HEK293 (cell line): ENCODE measurements around the gene XAF1.

Source experiments
- CTCF ChIP-seq: fragments of 450-650 bp; formaldehyde crosslinking; IDR thresholded peaks from 2 replicates; pipeline ENCODE4 v1.5.1; 2016; ENCODE audit warnings: missing biosample characterization, missing genetic modification characterization
- GFI1B ChIP-seq: fragments of 450-650 bp; formaldehyde crosslinking; IDR thresholded peaks from 2 replicates; pipeline ENCODE4 v1.5.1; 2016; ENCODE audit warnings: missing biosample characterization, missing genetic modification characterization
- REST ChIP-seq: fragments of 450-650 bp; formaldehyde crosslinking; IDR thresholded peaks from 2 replicates; pipeline ENCODE4 v1.5.1; 2016; ENCODE audit warnings: missing biosample characterization, missing genetic modification characterization
- ZNF544 ChIP-seq: fragments of 450-650 bp; formaldehyde crosslinking; IDR thresholded peaks from 2 replicates; pipeline ENCODE4 v1.5.0; 2017; ENCODE audit warnings: missing biosample characterization, missing genetic modification characterization
- ZSCAN30 ChIP-seq: fragments of 450-650 bp; IDR thresholded peaks from 2 replicates; pipeline ENCODE4 v1.5.1; 2018; ENCODE audit warnings: missing biosample characterization, mild to moderate bottlenecking, missing genetic modification characterization, moderate library complexity
- ZSCAN5A ChIP-seq: fragments of 450-650 bp; formaldehyde crosslinking; IDR thresholded peaks from 2 replicates; pipeline ENCODE4 v1.5.1; 2016; ENCODE audit warnings: missing biosample characterization, missing genetic modification characterization

GRCh38 chr17:6756425-6757031 lies 682 bp downstream of the XAF1 start:
- TF ChIP-seq CTCF, result no peak
- TF ChIP-seq ZSCAN30 (tag by site-specific recombination), result no peak
- no peak for TF ChIP-seq ZSCAN5A (tag by site-specific recombination)
- TF ChIP-seq ZNF544 (tag by site-specific recombination), result no peak
- TF ChIP-seq REST (tag by site-specific recombination), result no peak
- TF ChIP-seq GFI1B (tag by site-specific recombination), result no peak
